Measurements from ENCODE around the gene GSTK1.

DNA sequence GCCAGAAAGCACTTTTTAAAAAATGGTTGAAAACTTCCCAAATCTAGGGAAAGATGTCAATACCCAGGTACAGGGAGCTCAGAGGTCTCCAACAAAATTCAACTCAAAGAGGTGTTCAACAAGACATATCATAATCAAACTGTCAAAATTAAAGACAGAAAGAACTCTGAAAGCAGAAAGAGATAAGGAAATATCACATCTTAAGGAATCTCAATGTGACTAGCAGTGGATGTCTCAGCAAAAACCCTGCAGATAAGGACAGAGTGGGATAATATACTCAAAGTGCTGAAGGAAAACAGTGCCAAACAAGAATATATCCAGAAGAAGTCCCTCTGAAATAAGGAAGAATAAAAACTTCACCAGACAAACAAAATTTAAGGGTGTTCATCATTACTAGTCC lies 13.0 kb upstream of the GSTK1 start:
- TF ChIP-seq, protein P1, sequence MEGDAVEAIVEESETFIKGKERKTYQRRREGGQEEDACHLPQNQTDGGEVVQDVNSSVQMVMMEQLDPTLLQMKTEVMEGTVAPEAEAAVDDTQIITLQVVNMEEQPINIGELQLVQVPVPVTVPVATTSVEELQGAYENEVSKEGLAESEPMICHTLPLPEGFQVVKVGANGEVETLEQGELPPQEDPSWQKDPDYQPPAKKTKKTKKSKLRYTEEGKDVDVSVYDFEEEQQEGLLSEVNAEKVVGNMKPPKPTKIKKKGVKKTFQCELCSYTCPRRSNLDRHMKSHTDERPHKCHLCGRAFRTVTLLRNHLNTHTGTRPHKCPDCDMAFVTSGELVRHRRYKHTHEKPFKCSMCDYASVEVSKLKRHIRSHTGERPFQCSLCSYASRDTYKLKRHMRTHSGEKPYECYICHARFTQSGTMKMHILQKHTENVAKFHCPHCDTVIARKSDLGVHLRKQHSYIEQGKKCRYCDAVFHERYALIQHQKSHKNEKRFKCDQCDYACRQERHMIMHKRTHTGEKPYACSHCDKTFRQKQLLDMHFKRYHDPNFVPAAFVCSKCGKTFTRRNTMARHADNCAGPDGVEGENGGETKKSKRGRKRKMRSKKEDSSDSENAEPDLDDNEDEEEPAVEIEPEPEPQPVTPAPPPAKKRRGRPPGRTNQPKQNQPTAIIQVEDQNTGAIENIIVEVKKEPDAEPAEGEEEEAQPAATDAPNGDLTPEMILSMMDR (IDR thresholded peaks at IDR 0.05; ENCODE audit: low read depth, low read length, poor library complexity, severe bottlenecking), result no peak
- TF ChIP-seq EZH2phosphoT487 (IDR thresholded peaks at IDR 0.05; ENCODE audit: borderline replicate concordance, low read length), result no peak
